GM12875 (cell line): Measurements from ENCODE around the gene PTGR1.
A peak's percentile ranks its signal among the peaks of the same experiment; 100 is the strongest.

Experiments used
- H3K4me3 ChIP-seq: one replicate; pipeline ENCODE4 v1.5.1; 2011; ENCODE audit warnings: low read depth, low read length, control low read depth
- CTCF ChIP-seq: IDR thresholded peaks from 2 replicates; pipeline ENCODE4 v1.5.1; 2011; ENCODE audit warnings: low read depth, mild to moderate bottlenecking, control low read depth, inconsistent platforms, low read length, moderate library complexity, borderline replicate concordance; ENCODE audit not compliant: insufficient read depth

PTGR1 gene

DNA sequence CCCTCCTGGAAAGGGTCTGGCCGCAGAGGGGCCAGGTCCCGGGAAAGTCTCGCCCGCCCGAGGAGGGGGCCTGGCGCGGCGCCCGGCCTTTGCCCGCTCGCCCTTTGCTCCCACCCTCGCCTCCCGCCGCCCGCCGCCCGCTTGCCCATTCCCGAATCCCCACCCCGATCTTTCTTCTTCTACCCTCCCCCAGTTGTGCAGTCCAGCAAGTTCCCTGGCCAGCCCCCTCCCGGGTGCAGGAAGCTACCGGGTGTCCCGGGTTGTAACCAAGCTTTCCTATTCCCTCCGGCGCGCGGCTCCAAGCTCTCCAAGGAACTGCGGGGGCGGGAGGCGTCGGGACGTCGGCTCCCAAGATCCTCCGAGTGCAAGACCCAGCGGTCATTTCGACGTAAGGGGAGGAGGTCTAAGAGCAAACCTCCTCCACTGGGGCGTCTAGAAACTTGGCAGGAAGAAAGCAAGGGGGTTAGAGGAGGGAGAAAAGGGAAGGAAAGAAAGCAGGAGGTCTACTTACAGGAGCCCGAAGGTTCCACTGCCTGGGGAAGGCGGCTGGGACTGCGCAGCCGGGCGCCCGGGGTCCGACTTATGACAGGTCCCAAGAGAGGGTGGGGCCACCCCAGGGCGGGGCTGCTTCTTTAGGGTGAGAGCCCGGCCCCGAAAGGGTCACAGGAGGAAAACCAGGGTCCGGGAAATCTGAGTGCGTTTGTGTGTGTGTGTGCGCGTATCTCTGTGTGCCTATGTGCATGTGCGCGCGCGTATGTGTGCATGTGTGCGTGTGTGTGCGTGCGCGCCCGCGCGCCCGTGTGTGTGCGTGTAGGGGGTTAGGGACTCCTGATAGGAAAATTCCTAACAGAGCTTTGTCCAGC is at the start of gene PTGR1:
Gene PTGR1, minus strand, starts transcription at position 556 of the 863 bp plus-strand sequence. CDS start 2,225 bp downstream, outside the sequence.
- no peak for TF ChIP-seq CTCF
- H3K4me3 ChIP-seq, result peak within 1 kb of the TSS; percentile 52

GRCh38 chr9:111649016-111649415 is 49.6 kb upstream of the PTGR1 start:
- TF ChIP-seq CTCF, result no peak
- no peak overlapping the region for H3K4me3 ChIP-seq

- TF ChIP-seq CTCF, result no peak
Observed at GRCh38 chr9:111648066-111648465, 48.6 kb upstream of the PTGR1 start.

GRCh38 chr9:111646417-111646816 is 47.0 kb upstream of the PTGR1 start:
- no peak for TF ChIP-seq CTCF
- H3K4me3 ChIP-seq, result no peak overlapping the region

More at GRCh38 chr9:111648066-111648465, 48.6 kb upstream of the PTGR1 start:
- no peak overlapping the region for H3K4me3 ChIP-seq

DNA sequence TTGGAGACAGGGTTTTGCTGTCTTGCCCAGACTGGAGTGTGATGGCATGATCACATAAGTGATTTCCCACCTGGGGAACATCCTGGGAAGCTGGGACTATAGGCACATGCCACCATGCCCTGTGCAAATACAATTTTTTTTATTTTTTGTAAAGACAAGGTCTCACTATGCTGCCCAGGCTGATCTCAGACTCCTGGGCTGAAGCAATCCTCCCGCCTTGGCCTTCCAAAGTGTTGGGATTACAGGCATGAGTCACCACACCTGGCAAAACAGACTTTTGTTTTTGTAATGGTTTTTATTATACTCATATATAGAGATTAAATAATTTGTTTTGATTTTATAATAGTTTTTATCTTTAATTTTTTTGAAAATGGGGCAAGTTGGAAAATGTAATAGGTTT is 46.4 kb upstream of the PTGR1 start:
- no peak overlapping the region for H3K4me3 ChIP-seq
- TF ChIP-seq CTCF, result no peak

GRCh38 chr9:111644195-111644772 is 44.8 kb upstream of the PTGR1 start:
- TF ChIP-seq CTCF, result no peak
- H3K4me3 ChIP-seq, result no peak overlapping the region
